GM21717 (cell line): ENCODE results near the gene ADAMTSL3.

Experiments
- ATAC-seq: cut with Tn5 transposase; IDR thresholded peaks from one replicate; pipeline ENCODE4 v1.9.1; 2021; ENCODE audit warnings: mild to moderate bottlenecking, moderate library complexity; ENCODE audit not compliant: unreplicated experiment

Gene ADAMTSL3

DNA sequence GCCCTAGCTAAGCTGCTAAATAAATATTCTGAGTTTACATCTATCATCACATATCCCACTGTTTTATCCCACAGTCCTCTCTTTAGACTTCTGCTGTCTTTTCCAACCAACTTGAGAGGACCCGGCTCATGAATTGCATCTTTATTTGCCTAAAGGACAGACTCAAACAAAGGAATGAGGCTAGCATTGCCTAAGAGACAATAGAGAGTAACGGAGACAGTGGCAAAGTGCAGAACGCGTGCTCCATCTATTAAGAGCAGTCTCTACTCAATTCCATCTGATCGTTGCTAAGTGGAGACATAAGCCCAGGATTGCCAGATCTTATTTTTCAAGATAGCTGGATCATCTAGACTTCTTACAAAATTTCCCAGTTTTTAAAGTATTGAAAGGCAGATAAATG is 2.3 kb downstream of the ADAMTSL3 start:
- ATAC-seq = no peak

DNA sequence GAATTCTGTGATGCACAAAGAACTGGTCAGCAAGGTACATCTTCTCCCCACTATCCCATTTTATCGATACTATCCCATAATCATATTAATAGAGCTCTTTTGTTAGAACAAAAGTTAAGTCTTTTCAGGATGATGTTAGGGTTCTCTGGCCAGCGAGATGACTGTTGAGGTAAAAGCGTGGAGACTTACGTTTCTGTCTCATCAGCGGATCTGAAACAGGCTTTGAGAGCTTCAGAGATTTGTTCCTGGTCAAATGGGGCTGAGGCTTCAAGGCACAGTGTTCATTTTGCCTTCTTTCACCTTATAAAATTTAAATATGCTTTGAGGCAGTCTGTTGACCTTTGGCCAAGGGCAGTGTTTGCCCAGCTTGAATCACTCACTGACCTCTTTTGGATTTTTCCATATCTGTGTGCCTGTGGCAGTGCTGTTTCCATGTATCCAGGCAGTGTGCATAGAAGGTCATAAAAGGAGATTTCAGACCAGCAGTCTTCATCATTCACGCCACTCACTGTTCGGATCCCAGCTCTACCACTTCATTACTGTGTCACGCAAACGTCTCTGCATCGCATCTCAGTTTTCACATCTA is 3.1 kb downstream of the ADAMTSL3 start:
- no peak for ATAC-seq

DNA sequence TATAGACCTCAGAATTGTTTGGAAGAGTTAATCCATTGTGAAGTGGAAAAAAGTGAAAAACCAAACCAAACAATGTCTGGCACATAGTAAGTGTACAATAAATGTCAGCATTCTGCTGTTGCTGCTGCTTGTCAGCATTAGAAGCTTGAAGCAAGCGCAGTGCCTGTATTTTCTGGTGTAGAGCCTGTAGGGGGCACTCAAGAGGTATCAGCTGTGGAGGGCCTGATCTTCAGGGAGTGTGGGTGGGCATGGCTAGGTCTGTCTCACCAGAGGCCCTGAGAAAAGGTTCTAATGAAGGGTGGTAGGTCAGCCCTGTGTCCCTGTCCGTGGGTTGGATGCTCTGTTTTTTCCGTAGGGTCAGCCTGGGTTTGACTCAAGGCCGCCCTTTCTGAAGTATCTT is 3.6 kb downstream of the ADAMTSL3 start:
- no peak for ATAC-seq

DNA sequence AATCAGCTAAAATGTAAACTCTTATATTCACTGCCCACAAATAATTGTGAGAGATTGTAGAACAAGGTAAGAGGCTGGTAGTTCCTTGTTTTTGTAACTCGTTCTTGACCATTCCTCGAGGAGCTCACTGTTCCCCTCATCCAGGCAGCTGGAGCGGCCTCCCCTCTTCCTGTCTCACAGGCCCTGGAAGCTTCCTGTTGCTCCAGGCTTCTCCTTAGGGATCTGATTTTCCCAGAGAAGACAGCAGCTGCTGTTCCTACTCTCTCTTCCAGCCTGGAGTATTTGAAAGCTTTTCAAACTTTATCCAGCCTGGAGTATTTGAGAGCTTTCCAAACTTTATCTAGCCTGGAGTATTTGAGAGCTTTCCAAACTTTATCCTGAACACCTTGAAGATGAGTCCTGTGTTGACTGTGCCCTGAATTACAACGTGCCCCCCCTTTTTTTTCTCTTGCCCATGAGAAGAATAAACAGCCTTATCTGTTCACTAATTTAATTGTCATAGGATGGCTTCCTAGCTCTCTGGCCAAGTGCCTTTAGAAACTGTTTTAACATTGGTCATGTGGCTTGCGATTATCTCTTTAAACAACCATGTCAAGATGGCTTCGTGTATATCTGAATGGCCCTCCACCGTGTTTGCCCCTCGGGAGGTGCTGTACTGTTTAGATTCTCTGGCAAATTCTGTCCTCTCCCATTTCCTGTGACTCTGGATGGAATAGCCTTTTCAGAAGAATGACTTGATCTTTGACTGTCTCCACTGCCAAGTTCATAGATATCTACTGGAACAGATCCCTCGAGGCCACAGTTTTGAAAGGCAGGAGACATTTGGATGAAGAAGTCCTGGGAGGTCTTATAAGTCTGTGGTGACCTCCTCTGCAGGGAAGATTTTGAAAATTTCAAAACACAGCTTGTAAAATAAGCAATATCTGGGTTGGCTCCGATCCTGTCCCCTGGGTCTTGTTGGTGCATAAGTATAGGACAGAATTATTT is 4.8 kb downstream of the ADAMTSL3 start:
- no peak for ATAC-seq

DNA sequence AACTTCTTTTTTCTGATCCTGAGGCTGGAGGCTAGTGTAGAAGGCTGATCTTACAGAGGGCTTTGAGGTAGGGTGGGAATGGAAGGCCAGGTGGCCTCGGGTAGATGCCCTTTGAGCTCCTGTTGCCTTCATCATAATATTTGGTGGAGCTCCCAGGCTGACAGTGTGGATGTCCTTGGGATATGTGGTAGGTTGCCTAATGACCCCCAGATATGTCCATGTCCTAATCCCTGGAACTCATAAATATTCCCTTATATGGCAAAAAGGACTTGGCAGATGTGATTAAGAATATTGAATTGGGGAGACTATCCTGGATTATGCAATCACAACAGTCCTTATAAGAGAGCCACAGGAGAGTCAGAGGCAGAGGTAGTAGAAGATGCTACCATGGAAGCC is 5.5 kb downstream of the ADAMTSL3 start:
- no peak for ATAC-seq

DNA sequence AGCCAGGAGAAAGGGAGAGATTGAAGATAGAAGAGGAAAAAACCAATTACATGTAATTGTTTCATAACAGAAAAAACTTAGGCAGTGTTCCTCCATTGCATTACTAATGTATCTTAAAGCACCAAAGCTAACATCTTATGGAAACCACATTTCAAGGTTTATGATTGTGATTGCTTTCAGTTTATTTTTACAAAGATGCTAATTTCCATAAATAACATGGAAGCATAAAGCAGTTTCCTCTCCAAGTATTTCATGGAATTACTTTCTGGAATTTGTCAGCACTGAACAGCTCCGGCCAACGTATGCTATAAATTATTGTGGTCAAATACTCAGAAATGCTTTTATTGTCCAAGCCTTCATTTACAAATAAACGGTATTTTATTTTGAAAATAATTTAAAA is 11.6 kb downstream of the ADAMTSL3 start:
- ATAC-seq = no peak

DNA sequence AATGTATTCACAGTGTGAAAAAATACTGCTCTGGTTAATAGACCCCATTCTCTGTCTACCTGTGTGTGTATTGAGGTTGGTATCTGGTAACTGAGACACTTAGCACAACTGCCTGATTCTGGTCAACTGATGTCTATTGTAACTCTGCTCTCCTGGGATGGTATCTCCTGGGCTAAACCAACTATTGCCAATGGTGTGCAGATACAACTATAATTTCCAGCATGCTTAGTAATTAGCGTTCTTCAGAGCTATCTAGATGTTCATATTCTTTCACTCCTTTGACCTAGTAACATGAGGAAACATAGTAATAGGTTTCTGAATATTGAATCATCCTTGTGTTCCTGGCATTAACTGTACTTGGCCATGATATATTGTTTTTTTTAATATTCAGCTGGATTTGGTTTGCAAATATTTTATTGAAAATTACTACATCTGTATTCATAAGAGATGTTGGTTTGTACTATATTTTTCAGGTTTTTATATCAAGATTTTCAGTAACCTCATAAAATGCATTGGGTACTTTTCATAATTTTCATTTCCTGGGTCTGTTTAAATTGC is 16.8 kb downstream of the ADAMTSL3 start:
- no peak for ATAC-seq

DNA sequence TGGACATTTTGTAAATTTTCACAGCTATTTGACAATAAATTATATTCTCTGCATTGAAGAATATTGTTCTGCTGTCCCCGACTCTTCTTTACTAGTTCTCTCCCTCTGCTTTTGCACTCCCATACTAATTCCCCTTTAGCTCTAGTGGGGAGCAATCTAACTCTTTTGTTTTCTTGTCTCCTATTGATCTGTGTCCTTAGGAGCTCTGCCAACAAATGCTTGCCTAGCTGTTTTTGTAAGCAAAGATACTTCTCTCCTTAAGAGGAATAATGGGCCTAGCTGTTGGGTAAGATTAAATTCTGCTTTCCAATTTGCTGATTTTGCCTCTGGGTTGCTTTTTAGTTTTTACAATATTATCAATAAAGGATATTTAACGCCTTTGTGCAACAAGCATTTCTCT is 17.7 kb downstream of the ADAMTSL3 start:
- ATAC-seq = no peak

DNA sequence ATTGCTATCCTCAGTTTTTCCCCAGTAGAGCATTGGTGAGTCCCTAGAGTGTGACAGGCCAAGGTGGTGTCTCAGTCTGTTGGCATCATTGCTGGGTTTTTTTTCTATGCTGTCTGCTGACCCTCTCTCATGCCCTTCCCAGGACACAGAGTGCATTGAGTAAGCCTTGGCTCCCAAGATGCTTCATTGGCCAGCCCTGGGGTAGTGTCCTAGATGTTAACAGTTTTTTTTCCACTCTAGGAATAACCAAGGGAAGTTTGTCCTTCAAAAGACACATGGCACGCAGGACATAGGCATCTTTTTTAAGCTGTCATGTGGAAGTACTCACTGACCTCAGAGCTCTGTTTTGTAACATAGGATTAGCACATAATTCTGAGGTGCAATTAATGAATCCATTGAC is 19.5 kb downstream of the ADAMTSL3 start:
- ATAC-seq = no peak

DNA sequence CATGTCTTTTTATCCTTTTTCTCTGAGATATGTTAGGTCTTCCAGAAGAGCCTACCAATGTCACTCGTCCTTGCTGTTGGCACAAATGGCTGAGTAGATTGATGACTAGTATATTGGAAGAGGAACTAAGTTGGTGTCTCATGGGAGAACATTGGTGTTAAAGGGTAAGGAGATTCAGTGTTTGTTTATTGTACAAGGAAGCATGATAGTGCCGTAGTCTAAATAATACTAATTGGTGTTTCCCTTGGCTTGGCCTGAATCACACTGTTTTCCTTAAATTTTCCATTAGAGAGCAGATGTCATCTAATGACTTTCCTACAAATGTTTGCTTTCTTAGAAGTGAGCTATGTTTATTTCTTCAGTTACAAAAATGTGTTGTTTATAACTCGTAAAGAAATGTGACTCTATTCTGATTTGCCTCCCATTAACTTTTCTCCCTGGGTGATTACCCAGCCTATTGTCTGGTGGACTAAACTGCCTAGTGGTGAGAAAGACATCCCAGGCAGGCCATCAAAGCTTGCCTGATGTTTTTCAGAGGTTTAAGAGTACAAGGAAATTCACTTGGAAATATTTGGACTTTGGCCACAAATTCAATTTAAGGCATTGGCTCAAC is 28.7 kb downstream of the ADAMTSL3 start:
- no peak for ATAC-seq

DNA sequence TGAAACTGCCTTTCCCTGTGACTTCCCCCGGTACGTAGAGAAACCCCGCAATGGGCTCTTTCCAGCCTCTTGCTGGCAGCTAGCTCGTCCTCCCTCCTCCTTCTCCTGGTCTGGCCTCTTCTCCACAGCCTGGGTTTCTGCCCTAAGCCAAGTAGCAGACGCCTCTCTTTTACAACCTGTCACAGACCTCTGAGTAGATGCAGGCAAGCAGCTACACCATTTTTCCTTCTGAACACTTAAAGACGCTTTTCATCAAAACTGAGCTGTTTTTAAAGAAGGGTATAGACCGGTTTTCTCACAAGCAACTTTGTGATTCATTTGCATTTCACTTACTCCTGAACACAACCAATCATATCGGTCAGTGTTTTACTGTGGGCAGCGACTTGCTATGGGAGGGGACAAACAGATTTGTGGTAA is 32.0 kb downstream of the ADAMTSL3 start:
- ATAC-seq = no peak

DNA sequence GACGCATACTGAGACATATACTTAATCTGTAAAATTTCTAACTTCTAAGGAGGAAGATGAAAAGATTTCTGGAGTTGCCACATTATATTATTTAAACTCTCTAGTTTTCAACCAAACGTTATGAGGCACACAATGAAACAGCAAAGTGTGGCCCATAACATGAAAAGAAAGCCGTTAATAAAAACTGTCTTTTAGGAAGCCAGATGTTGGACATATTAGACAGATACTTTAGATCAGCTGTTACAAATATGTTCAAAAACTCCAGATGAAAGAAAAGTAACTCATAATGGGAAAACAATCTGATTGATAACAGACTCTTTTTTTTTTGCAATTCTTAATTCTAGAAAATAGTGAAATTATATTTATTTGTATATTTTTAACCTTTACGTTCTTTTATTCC is 34.3 kb downstream of the ADAMTSL3 start:
- ATAC-seq = no peak

DNA sequence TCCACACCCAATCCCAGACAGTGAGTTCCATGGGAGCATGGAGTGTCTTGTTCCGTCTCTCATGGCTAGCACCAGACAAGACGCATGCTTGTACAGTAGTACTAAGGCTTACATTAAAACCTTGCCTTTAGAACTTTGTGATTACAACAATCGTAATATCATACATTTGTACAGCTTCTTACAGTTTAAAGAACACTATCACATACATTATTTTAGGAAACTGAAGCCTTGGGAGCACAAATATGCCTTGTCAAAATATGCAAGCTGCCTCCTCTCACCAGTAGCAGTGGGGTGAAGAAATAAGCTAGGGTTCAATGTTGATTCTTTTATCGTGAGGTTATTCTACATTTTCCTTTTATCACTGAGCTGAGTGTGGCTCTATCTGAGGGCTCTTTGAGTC is 36.8 kb downstream of the ADAMTSL3 start:
- no peak for ATAC-seq

DNA sequence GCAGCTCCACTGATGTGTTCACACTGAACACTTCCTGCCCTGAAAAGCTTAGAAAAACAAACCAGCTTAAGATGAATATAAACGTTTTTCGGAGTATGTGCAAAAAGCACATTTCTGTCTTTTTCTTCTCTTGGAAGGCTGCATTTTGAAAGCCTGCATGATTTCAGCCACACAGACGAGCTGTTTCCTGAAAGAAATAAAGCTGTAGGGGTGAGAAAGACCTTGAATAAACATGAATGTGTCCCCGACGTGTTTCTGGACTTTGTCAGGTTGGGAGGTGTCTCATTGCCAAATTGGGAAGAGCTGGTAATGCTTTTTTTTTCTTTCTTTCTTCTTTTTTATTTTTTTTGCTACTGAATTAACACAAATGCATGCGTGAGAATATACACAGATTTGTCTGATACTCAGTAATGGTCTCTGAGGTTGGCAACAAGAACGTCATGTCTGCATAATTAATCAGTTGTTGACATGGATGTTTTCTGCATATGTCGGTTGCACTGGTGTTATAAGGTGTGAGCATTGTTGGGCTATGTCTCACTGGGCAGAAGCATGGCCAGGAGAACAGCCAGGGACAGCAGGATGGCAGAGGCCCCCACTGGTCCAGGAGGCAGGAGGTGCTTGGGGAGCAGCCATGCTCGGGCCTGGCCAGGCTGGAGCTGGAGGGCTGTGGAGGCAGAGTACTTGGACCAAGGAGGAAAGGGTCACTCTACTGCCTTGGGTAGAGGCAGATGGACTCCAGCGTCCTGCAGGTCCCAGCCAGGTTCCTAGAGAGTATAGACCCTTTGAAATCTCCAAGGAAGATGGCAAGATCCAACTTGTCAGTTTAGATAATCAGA is 39.0 kb downstream of the ADAMTSL3 start:
- no peak for ATAC-seq

DNA sequence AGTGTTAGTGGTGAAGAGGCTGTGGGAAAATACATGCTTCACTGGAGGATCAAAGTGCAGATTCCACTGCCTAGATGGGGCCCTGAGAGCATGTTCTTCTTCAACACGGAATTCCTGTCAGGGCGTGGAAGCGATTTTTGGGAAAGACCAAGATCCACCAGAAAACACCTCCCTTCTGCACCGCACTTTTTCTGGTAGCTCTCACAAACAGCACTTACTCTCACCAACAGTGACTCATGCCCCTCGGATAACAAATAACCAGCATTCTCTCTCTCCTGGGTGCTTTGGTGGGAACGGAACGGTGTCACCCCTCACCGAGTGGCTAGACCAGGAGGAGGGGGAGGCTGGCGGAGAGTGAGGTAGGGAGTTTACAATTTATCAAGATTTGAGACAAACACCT is 40.1 kb downstream of the ADAMTSL3 start:
- no peak for ATAC-seq

DNA sequence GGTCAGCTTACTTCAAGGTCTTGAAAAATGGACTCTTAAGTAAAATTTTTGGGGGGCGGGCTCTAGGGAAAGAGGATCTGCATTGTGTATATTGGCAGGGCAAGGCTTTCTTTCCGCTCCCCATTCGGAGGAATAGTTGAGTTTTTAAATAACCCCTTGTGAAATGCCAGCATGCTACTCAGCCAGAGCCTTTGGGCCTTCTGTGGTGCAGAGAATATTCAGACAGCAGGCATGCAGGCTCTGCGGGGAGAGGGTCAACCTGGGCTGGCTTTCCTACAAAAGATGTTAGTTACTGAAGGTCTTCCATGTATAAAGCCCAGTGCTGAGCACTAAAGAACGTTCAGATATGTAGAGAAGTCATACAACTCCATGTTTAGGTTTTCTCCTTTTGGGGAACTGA is 40.6 kb downstream of the ADAMTSL3 start:
- no peak for ATAC-seq

DNA sequence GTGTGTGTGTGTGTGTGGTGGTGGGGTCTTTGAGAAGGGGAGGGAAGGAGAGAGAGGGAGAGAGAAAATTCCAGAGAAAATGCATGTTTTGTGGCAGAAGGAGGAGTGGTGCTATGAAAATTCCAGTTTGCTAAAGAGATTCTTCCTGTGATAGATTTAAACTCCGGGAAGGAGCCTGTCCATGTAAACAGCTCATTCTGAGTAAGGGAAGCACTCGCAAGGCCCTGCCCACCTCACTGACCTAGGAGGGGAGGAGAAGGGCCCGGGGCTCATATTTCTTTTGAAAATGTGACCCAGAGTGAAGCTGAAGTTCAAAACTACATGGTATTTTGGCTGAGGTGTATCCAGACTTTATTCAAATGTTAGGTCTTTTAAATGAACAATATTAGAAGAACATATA is 41.3 kb downstream of the ADAMTSL3 start:
- no peak for ATAC-seq

DNA sequence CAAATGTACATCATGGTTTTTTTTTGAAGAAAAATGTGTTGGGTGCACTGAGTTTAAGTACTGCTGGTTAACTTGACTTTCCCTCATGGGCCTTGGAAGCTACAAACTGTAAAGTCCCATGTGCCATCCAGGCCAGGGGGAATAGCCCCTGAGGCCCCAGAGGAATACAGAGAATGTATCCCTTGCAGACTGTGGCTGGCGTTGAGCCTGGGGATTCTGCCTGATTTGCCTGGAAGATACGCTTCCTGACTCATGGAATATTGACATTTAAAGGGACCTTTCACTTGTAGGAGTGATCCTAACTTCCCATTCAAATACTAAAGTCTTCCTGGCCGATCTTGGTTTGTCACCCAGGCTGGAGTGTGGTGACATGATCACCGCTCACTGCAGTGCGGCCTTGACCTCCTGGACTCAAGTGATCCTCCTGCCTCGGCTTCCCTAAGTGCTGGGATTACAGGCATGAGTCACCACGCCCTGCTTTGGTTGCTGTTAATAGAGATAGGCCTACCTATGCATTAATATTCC is 42.0 kb downstream of the ADAMTSL3 start:
- no peak for ATAC-seq

DNA sequence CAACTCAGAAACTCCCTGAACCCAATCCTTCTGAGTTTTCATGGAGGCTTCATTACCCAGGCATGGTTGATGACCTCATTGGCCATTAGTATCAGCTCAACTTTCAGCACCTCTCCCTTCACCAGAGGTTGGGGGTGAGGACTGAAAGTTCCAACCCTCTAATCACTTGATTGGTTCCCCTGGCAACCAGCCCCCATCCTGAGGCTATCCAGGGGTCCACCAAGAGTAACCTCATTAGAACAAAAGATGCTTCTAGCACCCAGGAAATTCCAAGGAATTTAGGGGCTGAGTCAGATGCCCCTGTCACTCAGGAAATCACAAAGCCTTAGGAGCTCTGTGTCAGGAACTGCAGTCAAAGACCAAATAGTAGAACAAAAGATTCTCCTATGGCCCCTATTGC is 43.8 kb downstream of the ADAMTSL3 start:
- ATAC-seq = no peak

DNA sequence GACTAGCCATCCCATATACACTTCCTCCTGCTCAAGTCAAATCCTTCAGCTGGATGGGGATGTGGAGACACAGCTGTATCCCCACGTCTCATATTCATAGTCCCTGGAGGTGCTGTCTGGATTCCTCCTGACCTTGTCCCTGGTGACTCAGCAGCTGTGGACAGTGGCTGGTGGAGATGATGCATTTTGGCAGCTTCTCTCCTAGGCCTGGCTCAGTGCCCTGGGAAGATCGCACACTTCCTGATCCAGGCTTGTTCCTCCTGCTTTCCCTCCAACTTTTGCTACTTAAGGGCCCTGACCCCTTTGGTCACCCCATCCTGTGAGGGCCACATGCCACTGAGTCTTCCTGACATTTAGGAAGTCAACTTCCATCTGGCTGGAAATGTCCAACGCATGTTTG is 44.4 kb downstream of the ADAMTSL3 start:
- no peak for ATAC-seq

DNA sequence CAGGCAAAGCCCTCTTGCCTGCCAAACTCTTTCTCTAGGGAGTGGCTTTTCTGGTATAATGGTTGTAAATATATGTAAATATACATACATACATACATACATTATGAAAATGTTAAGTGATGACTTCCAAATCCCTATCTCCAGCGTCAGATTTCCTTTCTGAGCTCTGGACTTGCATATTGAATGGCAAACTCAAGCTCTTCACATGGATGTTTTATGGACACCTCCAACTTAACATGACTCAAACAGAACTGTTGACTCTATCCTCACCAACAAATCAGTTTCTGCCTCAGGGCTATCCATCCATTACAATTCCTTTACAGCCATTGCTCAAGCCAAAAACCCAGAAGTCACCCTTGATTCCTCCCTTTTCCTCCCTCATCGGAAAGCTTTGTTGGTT is 45.1 kb downstream of the ADAMTSL3 start:
- no peak for ATAC-seq
